Panc1 (cell line): ENCODE data around the gene HTR3D.

Experiments used
- POLR2AphosphoS5 ChIP-seq: IDR thresholded peaks from 2 replicates; pipeline ENCODE4 v1.6.1; 2012; ENCODE audit warnings: mild to moderate bottlenecking, low read depth, low read length, moderate library complexity
- REST ChIP-seq, 2 experiments: IDR thresholded peaks; 2 replicates each; pipeline ENCODE4 v1.6.1; 2011 to 2012; ENCODE audit warnings: low read depth in 2 of 2, control low read depth in 1 of 2, low read length in 1 of 2, mild to moderate bottlenecking in 1 of 2, moderate library complexity in 1 of 2; ENCODE audit not compliant: insufficient read depth in 1 of 2
- TCF7L2 ChIP-seq: IDR thresholded peaks from 2 replicates; pipeline ENCODE4 v1.6.1; 2011; ENCODE audit warnings: mild to moderate bottlenecking, low read depth, low read length, inconsistent platforms
- TF ChIP-seq, protein P1 (sequence below): fragments of 450-650 bp; IDR thresholded peaks from 2 replicates; pipeline ENCODE4 v1.5.1; 2017; ENCODE audit warnings: mild to moderate bottlenecking

DNA sequence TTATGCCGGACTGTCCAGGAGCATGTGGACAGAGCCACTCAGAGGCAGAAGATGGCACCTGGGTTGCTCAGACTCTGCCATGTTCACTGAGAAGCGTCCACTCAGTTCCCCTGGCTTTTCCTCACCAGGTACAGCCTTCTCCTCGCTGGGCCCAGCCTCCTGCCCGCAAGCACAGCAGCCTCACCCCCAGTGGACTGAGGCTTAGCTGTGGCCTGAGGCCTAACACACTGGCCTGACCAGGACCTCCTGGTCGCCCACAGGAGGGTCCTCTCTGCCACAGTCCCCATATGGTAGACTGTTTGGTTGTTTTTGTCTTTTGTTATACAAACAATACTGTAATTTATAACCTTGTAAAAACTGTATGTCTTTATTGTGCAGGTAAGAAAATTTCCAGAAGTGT, 36.8 kb downstream of the HTR3D start:
- TF ChIP-seq, protein P1, sequence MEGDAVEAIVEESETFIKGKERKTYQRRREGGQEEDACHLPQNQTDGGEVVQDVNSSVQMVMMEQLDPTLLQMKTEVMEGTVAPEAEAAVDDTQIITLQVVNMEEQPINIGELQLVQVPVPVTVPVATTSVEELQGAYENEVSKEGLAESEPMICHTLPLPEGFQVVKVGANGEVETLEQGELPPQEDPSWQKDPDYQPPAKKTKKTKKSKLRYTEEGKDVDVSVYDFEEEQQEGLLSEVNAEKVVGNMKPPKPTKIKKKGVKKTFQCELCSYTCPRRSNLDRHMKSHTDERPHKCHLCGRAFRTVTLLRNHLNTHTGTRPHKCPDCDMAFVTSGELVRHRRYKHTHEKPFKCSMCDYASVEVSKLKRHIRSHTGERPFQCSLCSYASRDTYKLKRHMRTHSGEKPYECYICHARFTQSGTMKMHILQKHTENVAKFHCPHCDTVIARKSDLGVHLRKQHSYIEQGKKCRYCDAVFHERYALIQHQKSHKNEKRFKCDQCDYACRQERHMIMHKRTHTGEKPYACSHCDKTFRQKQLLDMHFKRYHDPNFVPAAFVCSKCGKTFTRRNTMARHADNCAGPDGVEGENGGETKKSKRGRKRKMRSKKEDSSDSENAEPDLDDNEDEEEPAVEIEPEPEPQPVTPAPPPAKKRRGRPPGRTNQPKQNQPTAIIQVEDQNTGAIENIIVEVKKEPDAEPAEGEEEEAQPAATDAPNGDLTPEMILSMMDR = no peak
- TF ChIP-seq TCF7L2 (no peak), POLR2AphosphoS5 (no peak), REST (IDR thresholded peaks at IDR 0.05; ENCODE audit: insufficient read depth in 1 of 2, low read depth in 2 of 2, low read length in 1 of 2) (no peak)
